Measurements from ENCODE around the gene PEX12. TPM values are rescaled to one million over a fixed set of nuclear protein-coding genes. Genes with fewer than 3 reads are reported as not detected.

Gene PEX12
- total and polyA plus RNA-seq, 9 of the 15 experiments (the other 6 are each of a cell fraction or from before 2014, with no cell fraction given) = 4.0 to 12.4 (median 6.4) TPM

DNA sequence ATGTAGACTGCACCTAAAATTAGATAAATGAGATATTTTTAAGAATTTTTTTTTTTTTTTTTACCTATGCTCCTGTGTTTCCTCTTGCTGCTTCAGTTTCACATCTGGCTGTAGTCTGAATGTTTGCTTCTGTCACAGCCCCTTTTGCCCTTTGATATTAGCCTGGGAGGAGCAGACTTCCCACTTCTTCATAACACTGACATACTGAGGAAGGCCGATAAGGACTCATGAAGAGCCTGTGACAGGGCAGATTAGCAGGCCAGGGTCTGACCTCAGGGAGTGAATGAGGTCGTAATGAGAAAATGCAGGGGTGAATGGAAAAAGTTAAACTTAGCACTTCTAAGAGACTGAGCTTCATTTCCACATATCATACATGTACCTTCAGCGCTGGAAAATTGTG lies 17.7 kb downstream of the PEX12 start, which contains the start of gene SLFN14 (continued):
- TF ChIP-seq SAP30 (IDR thresholded peaks at IDR 0.05; ENCODE audit: borderline replicate concordance, insufficient read depth, low read depth, low read length, poor library complexity, severe bottlenecking) (no peak), RBM14 (IDR thresholded peaks at IDR 0.05; ENCODE audit: borderline replicate concordance, insufficient read depth, low read depth, low read length) (no peak), SRSF1 (IDR thresholded peaks at IDR 0.05; ENCODE audit: low read depth, low read length) (no peak), ARNT (IDR thresholded peaks at IDR 0.05) (peak; percentile 90 to 93), CC2D1A (IDR thresholded peaks at IDR 0.05) (peak; percentile 98), YBX1 (IDR thresholded peaks at IDR 0.05) (no peak), HSF4 (CRISPR knock-in tag; IDR thresholded peaks at IDR 0.05; ENCODE audit: borderline replicate concordance) (no peak), IFI16 (CRISPR knock-in tag; IDR thresholded peaks at IDR 0.05) (no peak), ZNF76 (CRISPR knock-in tag; IDR thresholded peaks at IDR 0.05; ENCODE audit: borderline replicate concordance) (no peak), ZNF444 (CRISPR knock-in tag; IDR thresholded peaks at IDR 0.05) (0 out of 2 replicates have a peak, but pooled peaks have one; percentile 25), NFATC3 (IDR thresholded peaks at IDR 0.05) (peak; percentile 97), HIVEP1 (CRISPR knock-in tag; IDR thresholded peaks at IDR 0.05) (no peak), ZNF253 (CRISPR knock-in tag; conservative IDR thresholded peaks at IDR 0.05) (no peak), STAT5A (IDR thresholded peaks at IDR 0.05; ENCODE audit: borderline replicate concordance, low read length) (peak; percentile 97), MECOM (CRISPR knock-in tag; IDR thresholded peaks at IDR 0.05) (no peak), ESRRA (IDR thresholded peaks at IDR 0.05; ENCODE audit: borderline replicate concordance, low read depth) (peak; percentile 86), CHCHD3 (CRISPR knock-in tag; IDR thresholded peaks at IDR 0.05) (peak; percentile 60; the same call in 1 of the 2 replicates)
- TF ChIP-seq, protein P1, sequence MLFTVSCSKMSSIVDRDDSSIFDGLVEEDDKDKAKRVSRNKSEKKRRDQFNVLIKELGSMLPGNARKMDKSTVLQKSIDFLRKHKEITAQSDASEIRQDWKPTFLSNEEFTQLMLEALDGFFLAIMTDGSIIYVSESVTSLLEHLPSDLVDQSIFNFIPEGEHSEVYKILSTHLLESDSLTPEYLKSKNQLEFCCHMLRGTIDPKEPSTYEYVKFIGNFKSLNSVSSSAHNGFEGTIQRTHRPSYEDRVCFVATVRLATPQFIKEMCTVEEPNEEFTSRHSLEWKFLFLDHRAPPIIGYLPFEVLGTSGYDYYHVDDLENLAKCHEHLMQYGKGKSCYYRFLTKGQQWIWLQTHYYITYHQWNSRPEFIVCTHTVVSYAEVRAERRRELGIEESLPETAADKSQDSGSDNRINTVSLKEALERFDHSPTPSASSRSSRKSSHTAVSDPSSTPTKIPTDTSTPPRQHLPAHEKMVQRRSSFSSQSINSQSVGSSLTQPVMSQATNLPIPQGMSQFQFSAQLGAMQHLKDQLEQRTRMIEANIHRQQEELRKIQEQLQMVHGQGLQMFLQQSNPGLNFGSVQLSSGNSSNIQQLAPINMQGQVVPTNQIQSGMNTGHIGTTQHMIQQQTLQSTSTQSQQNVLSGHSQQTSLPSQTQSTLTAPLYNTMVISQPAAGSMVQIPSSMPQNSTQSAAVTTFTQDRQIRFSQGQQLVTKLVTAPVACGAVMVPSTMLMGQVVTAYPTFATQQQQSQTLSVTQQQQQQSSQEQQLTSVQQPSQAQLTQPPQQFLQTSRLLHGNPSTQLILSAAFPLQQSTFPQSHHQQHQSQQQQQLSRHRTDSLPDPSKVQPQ (CRISPR knock-in tag; IDR thresholded peaks at IDR 0.05; ENCODE audit: borderline replicate concordance) = no peak
- TF ChIP-seq, protein P2, sequence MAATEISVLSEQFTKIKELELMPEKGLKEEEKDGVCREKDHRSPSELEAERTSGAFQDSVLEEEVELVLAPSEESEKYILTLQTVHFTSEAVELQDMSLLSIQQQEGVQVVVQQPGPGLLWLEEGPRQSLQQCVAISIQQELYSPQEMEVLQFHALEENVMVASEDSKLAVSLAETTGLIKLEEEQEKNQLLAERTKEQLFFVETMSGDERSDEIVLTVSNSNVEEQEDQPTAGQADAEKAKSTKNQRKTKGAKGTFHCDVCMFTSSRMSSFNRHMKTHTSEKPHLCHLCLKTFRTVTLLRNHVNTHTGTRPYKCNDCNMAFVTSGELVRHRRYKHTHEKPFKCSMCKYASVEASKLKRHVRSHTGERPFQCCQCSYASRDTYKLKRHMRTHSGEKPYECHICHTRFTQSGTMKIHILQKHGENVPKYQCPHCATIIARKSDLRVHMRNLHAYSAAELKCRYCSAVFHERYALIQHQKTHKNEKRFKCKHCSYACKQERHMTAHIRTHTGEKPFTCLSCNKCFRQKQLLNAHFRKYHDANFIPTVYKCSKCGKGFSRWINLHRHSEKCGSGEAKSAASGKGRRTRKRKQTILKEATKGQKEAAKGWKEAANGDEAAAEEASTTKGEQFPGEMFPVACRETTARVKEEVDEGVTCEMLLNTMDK (IDR thresholded peaks at IDR 0.05; ENCODE audit: borderline replicate concordance, insufficient read depth, low read depth, low read length, poor library complexity, severe bottlenecking) = no peak
- TF ChIP-seq, protein P3, sequence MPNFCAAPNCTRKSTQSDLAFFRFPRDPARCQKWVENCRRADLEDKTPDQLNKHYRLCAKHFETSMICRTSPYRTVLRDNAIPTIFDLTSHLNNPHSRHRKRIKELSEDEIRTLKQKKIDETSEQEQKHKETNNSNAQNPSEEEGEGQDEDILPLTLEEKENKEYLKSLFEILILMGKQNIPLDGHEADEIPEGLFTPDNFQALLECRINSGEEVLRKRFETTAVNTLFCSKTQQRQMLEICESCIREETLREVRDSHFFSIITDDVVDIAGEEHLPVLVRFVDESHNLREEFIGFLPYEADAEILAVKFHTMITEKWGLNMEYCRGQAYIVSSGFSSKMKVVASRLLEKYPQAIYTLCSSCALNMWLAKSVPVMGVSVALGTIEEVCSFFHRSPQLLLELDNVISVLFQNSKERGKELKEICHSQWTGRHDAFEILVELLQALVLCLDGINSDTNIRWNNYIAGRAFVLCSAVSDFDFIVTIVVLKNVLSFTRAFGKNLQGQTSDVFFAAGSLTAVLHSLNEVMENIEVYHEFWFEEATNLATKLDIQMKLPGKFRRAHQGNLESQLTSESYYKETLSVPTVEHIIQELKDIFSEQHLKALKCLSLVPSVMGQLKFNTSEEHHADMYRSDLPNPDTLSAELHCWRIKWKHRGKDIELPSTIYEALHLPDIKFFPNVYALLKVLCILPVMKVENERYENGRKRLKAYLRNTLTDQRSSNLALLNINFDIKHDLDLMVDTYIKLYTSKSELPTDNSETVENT (CRISPR knock-in tag; IDR thresholded peaks at IDR 0.05) = 0 out of 2 replicates have a peak, but pooled peaks have one; percentile 23
- TF ChIP-seq, protein P4, sequence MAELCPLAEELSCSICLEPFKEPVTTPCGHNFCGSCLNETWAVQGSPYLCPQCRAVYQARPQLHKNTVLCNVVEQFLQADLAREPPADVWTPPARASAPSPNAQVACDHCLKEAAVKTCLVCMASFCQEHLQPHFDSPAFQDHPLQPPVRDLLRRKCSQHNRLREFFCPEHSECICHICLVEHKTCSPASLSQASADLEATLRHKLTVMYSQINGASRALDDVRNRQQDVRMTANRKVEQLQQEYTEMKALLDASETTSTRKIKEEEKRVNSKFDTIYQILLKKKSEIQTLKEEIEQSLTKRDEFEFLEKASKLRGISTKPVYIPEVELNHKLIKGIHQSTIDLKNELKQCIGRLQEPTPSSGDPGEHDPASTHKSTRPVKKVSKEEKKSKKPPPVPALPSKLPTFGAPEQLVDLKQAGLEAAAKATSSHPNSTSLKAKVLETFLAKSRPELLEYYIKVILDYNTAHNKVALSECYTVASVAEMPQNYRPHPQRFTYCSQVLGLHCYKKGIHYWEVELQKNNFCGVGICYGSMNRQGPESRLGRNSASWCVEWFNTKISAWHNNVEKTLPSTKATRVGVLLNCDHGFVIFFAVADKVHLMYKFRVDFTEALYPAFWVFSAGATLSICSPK (IDR thresholded peaks at IDR 0.05; ENCODE audit: borderline replicate concordance) = no peak

Data from K562 (cell line).